ENCODE results near the gene TCF4. TPM values are rescaled to one million over a fixed set of nuclear protein-coding genes. Genes with fewer than 3 reads are reported as not detected.
A peak's percentile ranks its signal among the peaks of the same experiment; 100 is the strongest.

The TCF4 gene
- total and polyA plus RNA-seq, 7 donors, result 8.6 to 68.9 (median 36.8) TPM

DNA sequence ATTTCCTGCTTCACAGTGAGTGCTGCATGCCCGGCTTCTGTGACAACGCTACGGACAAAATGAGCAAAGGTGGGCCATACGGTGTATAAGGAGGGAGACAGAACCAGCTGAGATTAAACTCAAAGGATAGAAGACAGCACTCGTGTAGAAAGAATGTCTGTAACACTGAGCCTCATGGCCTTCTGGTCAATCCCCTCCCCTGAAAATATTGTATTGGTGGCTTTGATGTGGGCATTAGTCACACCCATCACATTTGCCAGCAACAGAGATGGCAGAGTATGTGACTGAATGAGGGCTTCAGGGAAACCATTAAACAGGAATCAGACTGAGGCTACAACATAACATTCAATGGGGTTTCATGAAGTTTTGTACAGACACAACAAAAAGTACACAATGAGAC lies 341.0 kb downstream of the TCF4 start:
- Histone ChIP-seq H3K9me3 (no peaks in the 10 kb centered on the region), H3K27me3 (ENCODE audit: insufficient read depth in 3 of 3, low read length in 2 of 3) (no peaks in the 10 kb centered on the region), H3K4me1 (peaks cover 32% of the 10 kb centered on the region), H3K27ac (no peak overlapping the region), H3K36me3 (ENCODE audit: insufficient read depth in 1 of 2, low read depth in 1 of 2) (peaks cover 0 to 30% of the 10 kb centered on the region in 2 donors), H3K4me3 (no peak overlapping the region)
- 73 to 76% (median 74%) methylated on average over 5 of the region's 5 CpGs for WGBS, 3 donors
- no peak for DNase-seq
- intact Hi-C loops (cut with DNase I), result loop anchor here in 1 of 2 donors (10.0 kb wide), 1 partner anchor 1328 kb away; no protein-coding TSS in a partner anchor
- ATAC-seq, result no peak
- TF ChIP-seq CTCF (IDR thresholded peaks at IDR 0.05), result no peak

GRCh38 chr18:55246278-55246677 lies 341.7 kb downstream of the TCF4 start:
- Histone ChIP-seq H3K27me3 (ENCODE audit: insufficient read depth in 3 of 3, low read length in 2 of 3) (no peaks in the 10 kb centered on the region), H3K4me1 (peaks cover 27% of the 10 kb centered on the region), H3K36me3 (ENCODE audit: insufficient read depth in 1 of 2, low read depth in 1 of 2) (peaks cover 0 to 36% of the 10 kb centered on the region in 2 donors), H3K27ac (no peak overlapping the region), H3K4me3 (no peak overlapping the region), H3K9me3 (no peaks in the 10 kb centered on the region)
- intact Hi-C loops (cut with DNase I), result loop anchor here in 1 of 2 donors (10.0 kb wide), 1 partner anchor 1329 kb away; no protein-coding TSS in a partner anchor
- ATAC-seq (no peak), DNase-seq (no peak)
- TF ChIP-seq CTCF (IDR thresholded peaks at IDR 0.05), result no peak

GRCh38 chr18:55245211-55245614 lies 342.8 kb downstream of the TCF4 start:
- intact Hi-C loops (cut with DNase I), result loop anchor here in 1 of 2 donors (10.0 kb wide), 1 partner anchor 1330 kb away; no protein-coding TSS in a partner anchor
- Histone ChIP-seq H3K4me1 (peaks cover 32% of the 10 kb centered on the region), H3K36me3 (ENCODE audit: insufficient read depth in 1 of 2, low read depth in 1 of 2) (peaks cover 0 to 40% of the 10 kb centered on the region in 2 donors), H3K4me3 (no peak overlapping the region), H3K27ac (peak overlapping the region; percentile 50), H3K9me3 (no peaks in the 10 kb centered on the region), H3K27me3 (ENCODE audit: insufficient read depth in 3 of 3, low read length in 2 of 3) (no peaks in the 10 kb centered on the region)
- DNase-seq (no peak), ATAC-seq (no peak)
- 50 to 55% (median 51%) methylated on average over 4 of the region's 4 CpGs for WGBS, 3 donors
- no peak for TF ChIP-seq CTCF (IDR thresholded peaks at IDR 0.05)

DNA sequence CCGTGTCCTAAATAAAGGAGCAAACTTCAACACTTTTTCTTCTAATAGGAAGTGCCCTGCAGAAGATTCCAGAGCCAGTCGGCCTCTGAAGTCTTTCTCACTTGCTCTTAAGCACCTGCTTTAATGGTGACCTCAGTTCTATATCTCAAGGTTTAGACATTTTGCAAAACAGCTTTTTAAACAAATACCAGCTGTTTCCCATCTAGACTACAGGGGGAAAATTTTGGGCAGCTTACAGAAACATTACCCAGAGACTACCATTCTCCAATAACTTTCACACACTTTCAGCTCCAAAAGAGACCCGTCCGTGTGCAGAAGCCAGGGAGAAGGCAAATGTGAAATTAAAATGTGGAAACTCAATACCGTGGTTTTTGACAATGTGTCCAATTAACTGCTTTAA lies 343.4 kb downstream of the TCF4 start:
- peaks cover 0 to 40% of the 10 kb centered on the region in 2 donors for H3K36me3 ChIP-seq (ENCODE audit: insufficient read depth in 1 of 2, low read depth in 1 of 2)
- no peak overlapping the region for H3K4me3 ChIP-seq
- intact Hi-C loops (cut with DNase I), result loop anchor here in 1 of 2 donors (5.0 to 10.0 kb wide), 2 partner anchors 78 to 1330 kb away; no protein-coding TSS in a partner anchor
- TF ChIP-seq CTCF (IDR thresholded peaks at IDR 0.05), result no peak
- 37 to 47% (median 43%) methylated on average over 5 of the region's 5 CpGs for WGBS, 3 donors
- DNase-seq (no peak), ATAC-seq (no peak)
- peaks cover 37% of the 10 kb centered on the region for H3K4me1 ChIP-seq
- peak overlapping the region; percentile 50 for H3K27ac ChIP-seq
- H3K27me3 ChIP-seq (ENCODE audit: insufficient read depth in 3 of 3, low read length in 2 of 3), result no peaks in the 10 kb centered on the region
- no peaks in the 10 kb centered on the region for H3K9me3 ChIP-seq

- ATAC-seq (peak; percentile 9 to 62 (median 36)), DNase-seq (no peak)
- Histone ChIP-seq H3K9me3 (no peaks in the 10 kb centered on the region), H3K27me3 (ENCODE audit: insufficient read depth in 3 of 3, low read length in 2 of 3) (no peaks in the 10 kb centered on the region), H3K36me3 (ENCODE audit: insufficient read depth in 1 of 2, low read depth in 1 of 2) (peaks cover 0 to 36% of the 10 kb centered on the region in 2 donors), H3K4me3 (no peak overlapping the region), H3K4me1 (peaks cover 40% of the 10 kb centered on the region), H3K27ac (peak overlapping the region; percentile 50)
- intact Hi-C loops (cut with DNase I), result loop anchor here in 1 of 2 donors (5.0 to 10.0 kb wide), 2 partner anchors 78 to 1331 kb away; no protein-coding TSS in a partner anchor
- TF ChIP-seq CTCF (IDR thresholded peaks at IDR 0.05), result no peak
- 37 to 44% (median 38%) methylated on average over 6 of the region's 6 CpGs for WGBS, 3 donors
These were observed 344.1 kb downstream of the TCF4 start for GRCh38 chr18:55243857-55244256.

Data from psoas muscle (tissue), 8 donors.